GM12801 (cell line): ENCODE data around the gene SPHK2.

Experiments
- CTCF ChIP-seq: IDR thresholded peaks from one replicate; pipeline ENCODE4 v1.5.1; 2011; ENCODE audit warnings: control low read depth; ENCODE audit not compliant: insufficient read length; ENCODE audit errors: extremely low read depth

The SPHK2 gene

GRCh38 chr19:48661711-48662090, 42.4 kb downstream of the SPHK2 start:
- TF ChIP-seq CTCF: no peak

- TF ChIP-seq CTCF: no peak
Measured at GRCh38 chr19:48663667-48664066, 44.4 kb downstream of the SPHK2 start.

GRCh38 chr19:48664476-48664875, 45.2 kb downstream of the SPHK2 start:
- TF ChIP-seq CTCF: no peak

- no peak for TF ChIP-seq CTCF
Measured at GRCh38 chr19:48665786-48666185, 46.5 kb downstream of the SPHK2 start.

- TF ChIP-seq CTCF: no peak
Measured at GRCh38 chr19:48668332-48668731, 49.0 kb downstream of the SPHK2 start.

GRCh38 chr19:48668761-48669160, 49.5 kb downstream of the SPHK2 start:
- no peak for TF ChIP-seq CTCF

GRCh38 chr19:48669903-48670668, 50.8 kb downstream of the SPHK2 start:
- no peak for TF ChIP-seq CTCF
